Frontal cortex (tissue), 4 donors: ENCODE measurements around the gene PUS7. TPM values are rescaled to one million over a fixed set of nuclear protein-coding genes. Genes with fewer than 3 reads are reported as not detected.
"Not testable (repeated sequence)": the region's sequence is repeated elsewhere in the genome, so short reads cannot be mapped to it uniquely, and the experiment has no call there.

ENCODE experiments used
- DNase-seq, 2 donors: peaks; one replicate each; pipeline ENCODE4 v3.0.0; 2012; ENCODE audit warnings: low spot score in 2 of 2
- FAIRE-seq: peaks from 2 replicates; lab custom pipeline; 2012; peaks lifted over from hg19 to GRCh38; lab: Jason Lieb, UNC
- total RNA-seq: library from RNA; depleted of rRNA; stranded (reverse); fragments of >200 nt; gene quantifications from one replicate; pipeline ENCODE4 v1.2.3, GENCODE V29; 2014
- donor health status: control.
- donor health status: control.
- donor health status: control.

The PUS7 gene
- total RNA-seq, 1 donor from 2014 or later, result 19.6 TPM

- DNase-seq (no peak), FAIRE-seq (no peak)
Observed at GRCh38 chr7:105452085-105452484, 70.0 kb downstream of the PUS7 start.

DNA sequence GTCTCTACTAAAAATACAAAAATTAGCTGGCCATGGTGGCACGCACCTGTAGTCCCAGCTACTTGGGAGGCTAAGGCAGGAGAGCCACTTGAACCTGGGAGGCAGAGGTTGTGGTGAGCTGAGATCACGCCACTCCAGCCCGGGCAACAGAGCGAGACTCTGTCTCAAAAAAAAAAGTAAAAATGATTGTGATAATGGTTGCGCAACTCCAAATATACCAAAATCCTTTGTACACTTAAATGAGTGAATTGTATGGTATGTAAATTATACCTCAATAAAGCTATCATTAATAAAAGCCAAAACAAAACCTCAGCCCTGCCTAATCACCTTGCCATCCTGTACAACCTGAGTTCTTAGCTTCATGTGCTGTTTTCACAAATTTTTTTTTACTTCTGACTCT lies 71.2 kb downstream of the PUS7 start:
- DNase-seq, FAIRE-seq: not testable (repeated sequence)

GRCh38 chr7:105450177-105450861 lies 71.8 kb downstream of the PUS7 start:
- DNase-seq (no peak), FAIRE-seq (no peak)

GRCh38 chr7:105448181-105448580 lies 73.9 kb downstream of the PUS7 start:
- DNase-seq, result no peak
- no peak for FAIRE-seq

GRCh38 chr7:105444342-105444987 lies 77.6 kb downstream of the PUS7 start:
- FAIRE-seq (no peak), DNase-seq (no peak)

DNA sequence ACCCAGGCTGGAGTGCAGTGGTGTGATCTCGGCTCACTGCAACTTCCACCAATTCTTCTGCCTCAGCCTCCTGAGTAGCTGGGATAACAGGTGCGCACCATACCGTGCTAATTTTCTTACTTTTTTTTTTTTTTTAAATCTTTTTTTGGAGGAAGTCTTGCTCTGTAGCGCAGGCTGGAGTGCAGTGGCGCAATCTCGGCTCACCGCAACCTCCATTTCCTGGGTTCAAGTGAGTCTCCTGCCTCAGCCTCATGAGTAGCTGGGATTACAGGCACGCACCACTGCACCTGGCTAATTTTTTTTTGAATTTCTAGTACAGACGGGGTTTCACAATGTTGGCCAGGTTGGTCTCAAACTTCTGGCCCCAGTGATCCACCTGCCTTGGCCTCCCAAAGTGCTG lies 79.9 kb downstream of the PUS7 start:
- not testable (repeated sequence) for DNase-seq, FAIRE-seq

GRCh38 chr7:105439174-105439893 lies 82.7 kb downstream of the PUS7 start:
- FAIRE-seq (no peak), DNase-seq (no peak)

- DNase-seq (no peak), FAIRE-seq (no peak)
Observed at GRCh38 chr7:105438847-105439173, 83.3 kb downstream of the PUS7 start.

GRCh38 chr7:105438254-105438653 lies 83.8 kb downstream of the PUS7 start:
- no peak for DNase-seq
- no peak for FAIRE-seq

DNA sequence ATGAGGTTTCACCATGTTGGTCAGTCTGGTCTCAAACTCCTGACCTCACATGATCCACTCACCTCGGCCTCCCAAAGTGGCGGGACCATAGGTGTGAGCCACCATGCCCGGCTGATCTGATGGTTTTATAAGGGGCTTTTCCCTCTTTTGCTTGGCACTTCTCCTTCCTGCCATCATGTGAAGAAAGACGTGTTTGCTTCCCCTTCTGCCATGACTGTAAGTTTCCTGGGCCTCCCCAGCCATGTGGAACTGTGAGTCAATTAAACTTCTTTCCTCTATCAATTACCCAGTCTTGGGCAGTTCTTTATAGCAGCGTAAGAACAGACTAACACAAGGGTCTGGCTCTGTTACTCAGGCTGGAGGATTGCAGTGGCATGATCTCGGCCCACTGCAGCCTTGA lies 84.7 kb downstream of the PUS7 start:
- DNase-seq, FAIRE-seq: not testable (repeated sequence)

- DNase-seq (peak in 1 of 2 donors; percentile 28), FAIRE-seq (no peak)
Observed at GRCh38 chr7:105429746-105430612, 92.1 kb downstream of the PUS7 start.

DNA sequence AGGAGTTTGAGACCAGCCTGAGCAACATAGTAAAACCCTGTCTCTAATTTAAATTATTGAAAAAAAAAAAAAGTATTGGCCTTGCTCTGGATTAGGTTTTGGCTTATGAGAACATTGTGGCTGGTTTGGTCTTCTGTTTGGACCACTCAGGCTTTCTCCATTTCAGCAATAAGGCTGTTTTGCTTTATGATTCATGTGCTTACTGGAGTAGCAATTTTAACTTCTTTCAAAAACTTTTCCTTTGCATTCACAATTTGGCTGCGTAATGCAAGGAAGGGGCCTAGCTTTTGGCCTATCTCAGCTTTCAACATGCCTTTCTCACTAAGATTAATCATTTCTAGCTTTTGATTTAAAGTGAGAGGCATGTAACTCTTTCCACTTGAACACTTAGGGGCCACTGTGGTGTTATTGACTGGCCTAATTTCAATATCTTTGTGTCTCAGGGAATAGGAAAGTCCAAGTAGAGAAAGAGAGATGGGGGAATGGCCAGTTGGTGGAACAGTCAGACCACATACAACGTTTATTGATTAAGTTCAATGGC lies 95.4 kb downstream of the PUS7 start:
- no peak for DNase-seq
- no peak for FAIRE-seq

- DNase-seq, result no peak
- no peak for FAIRE-seq
Observed at GRCh38 chr7:105423987-105424386, 98.1 kb downstream of the PUS7 start.

- DNase-seq (no peak), FAIRE-seq (no peak)
Observed at GRCh38 chr7:105413887-105414437, 108.1 kb downstream of the PUS7 start.

- not testable (repeated sequence) for FAIRE-seq, DNase-seq
Observed at GRCh38 chr7:105410774-105411173, 111.3 kb downstream of the PUS7 start.

DNA sequence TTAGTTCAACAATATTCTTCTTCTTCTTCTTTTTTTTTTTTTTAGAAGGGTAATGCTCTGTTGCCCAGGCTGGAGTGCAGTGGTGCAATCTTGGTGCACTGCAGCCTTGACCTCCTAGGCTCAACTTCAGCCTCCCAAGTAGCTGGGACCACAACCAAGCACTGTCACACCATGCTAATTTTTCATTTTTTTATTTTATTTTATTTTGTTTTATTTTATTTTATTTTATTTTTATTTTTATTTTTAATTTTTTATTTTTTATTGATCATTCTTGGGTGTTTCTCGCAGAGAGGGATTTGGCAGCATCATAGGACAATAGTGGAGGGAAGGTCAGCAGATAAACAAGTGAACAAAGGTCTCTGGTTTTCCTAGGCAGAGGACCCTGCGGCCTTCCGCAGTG lies 112.3 kb downstream of the PUS7 start:
- FAIRE-seq, DNase-seq: not testable (repeated sequence)

GRCh38 chr7:105408791-105409410 lies 113.2 kb downstream of the PUS7 start:
- DNase-seq, result no peak
- no peak for FAIRE-seq
